GM18907 (cell line): ENCODE results near the gene P4HB.

Source experiments
- ATAC-seq: cut with Tn5 transposase; IDR thresholded peaks from one replicate; pipeline ENCODE4 v1.9.1; 2021; ENCODE audit warnings: mild to moderate bottlenecking, moderate library complexity; ENCODE audit not compliant: unreplicated experiment

Gene P4HB

GRCh38 chr17:81813371-81813684 lies 47.0 kb downstream of the P4HB start:
- ATAC-seq, result no peak

GRCh38 chr17:81812571-81813370 lies 47.6 kb downstream of the P4HB start:
- no peak for ATAC-seq

- no peak for ATAC-seq
Measured at GRCh38 chr17:81811705-81812570, 48.4 kb downstream of the P4HB start.

- no peak for ATAC-seq
Measured at GRCh38 chr17:81810892-81811704, 49.2 kb downstream of the P4HB start.

GRCh38 chr17:81810476-81810875 lies 49.9 kb downstream of the P4HB start:
- ATAC-seq, result no peak

GRCh38 chr17:81809556-81809998 lies 50.8 kb downstream of the P4HB start:
- ATAC-seq, result no peak

GRCh38 chr17:81808778-81809555 lies 51.4 kb downstream of the P4HB start:
- ATAC-seq, result no peak

- no peak for ATAC-seq
Measured at GRCh38 chr17:81807839-81808238, 52.5 kb downstream of the P4HB start.

- no peak for ATAC-seq
Measured at GRCh38 chr17:81807210-81807719, 53.1 kb downstream of the P4HB start.

GRCh38 chr17:81806461-81807209 lies 53.7 kb downstream of the P4HB start:
- no peak for ATAC-seq

- no peak for ATAC-seq
Measured at GRCh38 chr17:81805707-81806460, 54.5 kb downstream of the P4HB start.

GRCh38 chr17:81804559-81805399 lies 55.6 kb downstream of the P4HB start:
- no peak for ATAC-seq

- no peak for ATAC-seq
Measured at GRCh38 chr17:81803728-81804558, 56.4 kb downstream of the P4HB start, which contains the start of gene GCGR. Gene GCGR (plus strand): TSS chr17:81804150. CDS start chr17:81809019, 4,869 bp downstream.

- no peak for ATAC-seq
Measured at GRCh38 chr17:81802856-81803643, 57.3 kb downstream of the P4HB start.

GRCh38 chr17:81802048-81802758 lies 58.1 kb downstream of the P4HB start:
- ATAC-seq, result no peak

- no peak for ATAC-seq
Measured at GRCh38 chr17:81801327-81801726, 59.0 kb downstream of the P4HB start.
